ENCODE results near the gene RAB31. TPM values are rescaled to one million over a fixed set of nuclear protein-coding genes. Genes with fewer than 3 reads are reported as not detected.

The RAB31 gene
- total RNA-seq, 4 donors from 2014 or later: 3.2 to 7.1 (median 4.4) TPM

GRCh38 chr18:9811978-9812377 lies 103.9 kb downstream of the RAB31 start:
- no peak for TF ChIP-seq POLR2A (IDR thresholded peaks at IDR 0.05)
- TF ChIP-seq, protein P1, sequence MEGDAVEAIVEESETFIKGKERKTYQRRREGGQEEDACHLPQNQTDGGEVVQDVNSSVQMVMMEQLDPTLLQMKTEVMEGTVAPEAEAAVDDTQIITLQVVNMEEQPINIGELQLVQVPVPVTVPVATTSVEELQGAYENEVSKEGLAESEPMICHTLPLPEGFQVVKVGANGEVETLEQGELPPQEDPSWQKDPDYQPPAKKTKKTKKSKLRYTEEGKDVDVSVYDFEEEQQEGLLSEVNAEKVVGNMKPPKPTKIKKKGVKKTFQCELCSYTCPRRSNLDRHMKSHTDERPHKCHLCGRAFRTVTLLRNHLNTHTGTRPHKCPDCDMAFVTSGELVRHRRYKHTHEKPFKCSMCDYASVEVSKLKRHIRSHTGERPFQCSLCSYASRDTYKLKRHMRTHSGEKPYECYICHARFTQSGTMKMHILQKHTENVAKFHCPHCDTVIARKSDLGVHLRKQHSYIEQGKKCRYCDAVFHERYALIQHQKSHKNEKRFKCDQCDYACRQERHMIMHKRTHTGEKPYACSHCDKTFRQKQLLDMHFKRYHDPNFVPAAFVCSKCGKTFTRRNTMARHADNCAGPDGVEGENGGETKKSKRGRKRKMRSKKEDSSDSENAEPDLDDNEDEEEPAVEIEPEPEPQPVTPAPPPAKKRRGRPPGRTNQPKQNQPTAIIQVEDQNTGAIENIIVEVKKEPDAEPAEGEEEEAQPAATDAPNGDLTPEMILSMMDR (IDR thresholded peaks at IDR 0.05 in 4 of 5, conservative IDR thresholded peaks at IDR 0.05 in 1 of 5): no peak
- ATAC-seq (no peak), DNase-seq (no peak)
- Histone ChIP-seq H3K36me3 (no peaks in the 10 kb centered on the region), H3K4me1 (peaks cover 41 to 42% of the 10 kb centered on the region in 2 donors), H3K27ac (no peak overlapping the region), H3K27me3 (no peaks in the 10 kb centered on the region), H3K4me3 (no peak overlapping the region), H3K9me3 (no peaks in the 10 kb centered on the region)
- in situ Hi-C loops (cut with MboI; ENCODE audit: low sequenced_read_pairs in 4 of 4): loop anchor here in 2 of 4 donors (25.0 kb wide), 2 partner anchors 100 to 725 kb away; partner anchors contain the start of genes VAPA (in 2 of the 2) and NAPG (in 1 of the 2)
- intact Hi-C loops (cut with DNase I; ENCODE audit: low total_unique reads): loop anchor here (10.0 kb wide), 1 partner anchor 713 kb away; the partner anchor contains the start of gene NAPG

GRCh38 chr18:9814431-9814830 lies 106.3 kb downstream of the RAB31 start:
- H3K27ac ChIP-seq: no peak overlapping the region
- no peak for DNase-seq
- H3K27me3 ChIP-seq: no peaks in the 10 kb centered on the region
- no peak for ATAC-seq
- TF ChIP-seq, protein P1 (IDR thresholded peaks at IDR 0.05 in 4 of 5, conservative IDR thresholded peaks at IDR 0.05 in 1 of 5): no peak
- no peak for TF ChIP-seq POLR2A (IDR thresholded peaks at IDR 0.05)
- in situ Hi-C loops (cut with MboI; ENCODE audit: low sequenced_read_pairs in 4 of 4): loop anchor here in 2 of 4 donors (25.0 kb wide), 2 partner anchors 98 to 723 kb away; partner anchors contain the start of genes VAPA (in 2 of the 2) and NAPG (in 1 of the 2)
- peaks cover 51 to 59% of the 10 kb centered on the region in 2 donors for H3K4me1 ChIP-seq
- no peaks in the 10 kb centered on the region for H3K36me3 ChIP-seq
- intact Hi-C loops (cut with DNase I; ENCODE audit: low total_unique reads): loop anchor here (10.0 kb wide), 1 partner anchor 710 kb away; the partner anchor contains the start of gene NAPG
- no peaks in the 10 kb centered on the region for H3K9me3 ChIP-seq
- H3K4me3 ChIP-seq: no peak overlapping the region

- H3K4me3 ChIP-seq: no peak overlapping the region
- DNase-seq: no peak
- intact Hi-C loops (cut with DNase I; ENCODE audit: low total_unique reads) (loop anchor here (5.0 to 10.0 kb wide), 3 partner anchors 95 to 708 kb away; partner anchors contain the start of genes NAPG and VAPA), in situ Hi-C loops (cut with MboI; ENCODE audit: low sequenced_read_pairs in 4 of 4) (loop anchor here in 2 of 4 donors (25.0 kb wide), 2 partner anchors 95 to 720 kb away; partner anchors contain the start of genes VAPA (in 2 of the 2) and NAPG (in 1 of the 2))
- no peaks in the 10 kb centered on the region for H3K27me3 ChIP-seq
- H3K4me1 ChIP-seq: peaks cover 23 to 33% of the 10 kb centered on the region in 2 donors
- peak overlapping the region; percentile 77 to 88 (median 82) for H3K27ac ChIP-seq
- no peak for TF ChIP-seq POLR2A (IDR thresholded peaks at IDR 0.05)
- TF ChIP-seq, protein P1 (IDR thresholded peaks at IDR 0.05 in 4 of 5, conservative IDR thresholded peaks at IDR 0.05 in 1 of 5): no peak
- ATAC-seq: no peak
- H3K9me3 ChIP-seq: no peaks in the 10 kb centered on the region
- H3K36me3 ChIP-seq: no peaks in the 10 kb centered on the region
Measured at GRCh38 chr18:9817286-9817685, 109.2 kb downstream of the RAB31 start.

DNA sequence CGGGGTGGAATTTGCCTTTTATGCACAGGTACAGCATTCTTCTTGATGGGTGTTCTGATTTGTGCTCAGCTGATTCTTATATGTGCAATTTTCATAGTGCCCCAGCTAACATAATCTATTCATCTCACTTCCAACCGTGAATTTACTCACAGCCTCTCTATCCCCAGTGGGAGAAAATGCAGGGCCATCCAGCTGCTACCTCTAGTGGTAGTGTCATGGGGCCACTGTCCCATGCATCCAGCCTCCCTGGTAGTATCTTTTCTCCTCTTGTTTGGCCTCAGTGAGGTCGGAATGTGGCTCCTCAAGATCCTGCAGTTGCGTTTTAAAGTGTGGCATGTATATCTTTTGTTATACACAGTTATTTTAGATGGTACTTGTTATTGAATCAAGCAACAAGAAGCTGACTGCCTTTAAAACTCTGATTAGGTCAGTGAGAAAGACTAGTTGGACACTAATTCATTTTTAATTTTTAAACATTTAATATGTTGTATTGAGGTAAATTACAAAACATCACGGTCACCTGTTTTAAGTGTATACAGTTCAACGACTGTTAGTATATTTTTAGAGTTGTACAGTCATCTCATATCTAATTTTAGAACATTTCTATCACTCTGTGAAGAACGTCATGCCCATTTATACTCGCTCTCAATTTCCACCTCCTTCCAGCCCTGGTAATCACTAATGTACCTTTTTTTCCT lies 109.8 kb downstream of the RAB31 start:
- Histone ChIP-seq H3K36me3 (no peaks in the 10 kb centered on the region), H3K4me1 (peaks cover 25 to 35% of the 10 kb centered on the region in 2 donors), H3K9me3 (no peaks in the 10 kb centered on the region), H3K27ac (peak overlapping the region; percentile 77 to 88 (median 82)), H3K4me3 (no peak overlapping the region), H3K27me3 (no peaks in the 10 kb centered on the region)
- ATAC-seq: peak; percentile 99 to 100
- DNase-seq: no peak
- intact Hi-C loops (cut with DNase I; ENCODE audit: low total_unique reads): loop anchor here (5.0 to 10.0 kb wide), 3 partner anchors 94 to 707 kb away; partner anchors contain the start of genes NAPG and VAPA
- TF ChIP-seq, protein P1 (IDR thresholded peaks at IDR 0.05 in 4 of 5, conservative IDR thresholded peaks at IDR 0.05 in 1 of 5): peak in 1 of 5 experiments; percentile 27
- no peak for TF ChIP-seq POLR2A (IDR thresholded peaks at IDR 0.05)
- in situ Hi-C loops (cut with MboI; ENCODE audit: low sequenced_read_pairs in 4 of 4): loop anchor here in 2 of 4 donors (25.0 kb wide), 2 partner anchors 94 to 719 kb away; partner anchors contain the start of genes VAPA (in 2 of the 2) and NAPG (in 1 of the 2)

Measured in gastrocnemius medialis (tissue), 4 donors.